GM18868 (cell line): ENCODE results near the gene LMNTD2.

Source experiments
- ATAC-seq: cut with Tn5 transposase; IDR thresholded peaks from one replicate; pipeline ENCODE4 v1.9.1; 2021; ENCODE audit warnings: mild to moderate bottlenecking, moderate library complexity; ENCODE audit not compliant: unreplicated experiment

LMNTD2 gene

GRCh38 chr11:535519-536454 is 24.8 kb downstream of the LMNTD2 start, which contains the start of gene HRAS:
TSS of gene HRAS (minus strand) at chr11:535576.
- peak; percentile 81 for ATAC-seq

- ATAC-seq, result peak; percentile 11
These were observed 25.4 kb downstream of the LMNTD2 start for GRCh38 chr11:535210-535518.

- no peak for ATAC-seq
These were observed 25.9 kb downstream of the LMNTD2 start for GRCh38 chr11:534396-535209.

GRCh38 chr11:533586-534395 is 26.7 kb downstream of the LMNTD2 start:
- no peak for ATAC-seq

- no peak for ATAC-seq
These were observed 27.5 kb downstream of the LMNTD2 start for GRCh38 chr11:532986-533585.

GRCh38 chr11:532527-532985 is 28.0 kb downstream of the LMNTD2 start:
- no peak for ATAC-seq

GRCh38 chr11:531919-532526 is 28.5 kb downstream of the LMNTD2 start:
- no peak for ATAC-seq

GRCh38 chr11:530960-531831 is 29.3 kb downstream of the LMNTD2 start:
- ATAC-seq, result no peak

- ATAC-seq, result no peak
These were observed 30.7 kb downstream of the LMNTD2 start for GRCh38 chr11:529728-530411.

GRCh38 chr11:528815-529727 is 31.5 kb downstream of the LMNTD2 start:
- ATAC-seq, result no peak

GRCh38 chr11:528166-528814 is 32.2 kb downstream of the LMNTD2 start:
- no peak for ATAC-seq

GRCh38 chr11:526192-526591 is 34.3 kb downstream of the LMNTD2 start:
- ATAC-seq, result no peak

GRCh38 chr11:521177-521688 is 39.3 kb downstream of the LMNTD2 start:
- ATAC-seq, result no peak

- ATAC-seq, result no peak
These were observed 39.9 kb downstream of the LMNTD2 start for GRCh38 chr11:520428-521176.

GRCh38 chr11:518463-519202 is 41.9 kb downstream of the LMNTD2 start:
- ATAC-seq, result peak; percentile 52
